ENCODE results near the gene PBX4. TPM values are rescaled to one million over a fixed set of nuclear protein-coding genes. Genes with fewer than 3 reads are reported as not detected.
A peak's percentile ranks its signal among the peaks of the same experiment; 100 is the strongest.

PBX4 gene
- total and polyA plus RNA-seq, 4 donors: 2.2 to 8.3 (median 6.8) TPM

- H3K9me3 ChIP-seq (ENCODE audit: control insufficient read depth in 4 of 4, insufficient read depth in 3 of 4, low read length in 3 of 4): no peaks in the 10 kb centered on the region
- H3K9ac ChIP-seq (ENCODE audit: insufficient read depth in 1 of 2, low read length in 2 of 2): no peak overlapping the region
- H3K4me3 ChIP-seq: no peak overlapping the region
- no peak for TF ChIP-seq CTCF (IDR thresholded peaks at IDR 0.05; ENCODE audit: control extremely low read depth, extremely low read depth)
- WGBS, 2 donors: 94 to 96% methylated on average over 29 of the region's 29 CpGs
- DNase-seq: no peak
- H3K4me1 ChIP-seq (ENCODE audit: control insufficient read depth in 5 of 5, insufficient read depth in 5 of 5, low read length in 5 of 5): peaks cover 0 to 13% (median 0%) of the 10 kb centered on the region in 5 donors
- peaks cover 23 to 58% (median 29%) of the 10 kb centered on the region in 4 donors for H3K36me3 ChIP-seq (ENCODE audit: control insufficient read depth in 4 of 4, insufficient read depth in 4 of 4, low read length in 4 of 4)
- no peak for ATAC-seq (ENCODE audit: insufficient read depth, low FRiP score)
- no peak overlapping the region for H3K27ac ChIP-seq (ENCODE audit: low read depth in 1 of 2, low read length in 1 of 2)
- no peaks in the 10 kb centered on the region for H3K27me3 ChIP-seq (ENCODE audit: control insufficient read depth in 3 of 3, insufficient read depth in 3 of 3, low read length in 2 of 3)
Observed at GRCh38 chr19:19647037-19647835, 28.7 kb upstream of the PBX4 start.

- Histone ChIP-seq H3K9ac (ENCODE audit: insufficient read depth in 1 of 2, low read length in 2 of 2) (no peak overlapping the region), H3K4me1 (ENCODE audit: control insufficient read depth in 5 of 5, insufficient read depth in 5 of 5, low read length in 5 of 5) (peaks cover 0 to 13% (median 0%) of the 10 kb centered on the region in 5 donors), H3K27ac (ENCODE audit: low read depth in 1 of 2, low read length in 1 of 2) (no peak overlapping the region), H3K27me3 (ENCODE audit: control insufficient read depth in 3 of 3, insufficient read depth in 3 of 3, low read length in 2 of 3) (no peaks in the 10 kb centered on the region), H3K36me3 (ENCODE audit: control insufficient read depth in 4 of 4, insufficient read depth in 4 of 4, low read length in 4 of 4) (peaks cover 9 to 42% (median 21%) of the 10 kb centered on the region in 4 donors), H3K4me3 (no peak overlapping the region), H3K9me3 (ENCODE audit: control insufficient read depth in 4 of 4, insufficient read depth in 3 of 4, low read length in 3 of 4) (no peaks in the 10 kb centered on the region)
- ATAC-seq (ENCODE audit: insufficient read depth, low FRiP score) (no peak), DNase-seq (no peak)
- 94 to 96% methylated on average over 17 of the region's 17 CpGs for WGBS, 2 donors
- no peak for TF ChIP-seq CTCF (IDR thresholded peaks at IDR 0.05; ENCODE audit: control extremely low read depth, extremely low read depth)
Observed at GRCh38 chr19:19645233-19645870, 26.9 kb upstream of the PBX4 start.

GRCh38 chr19:19644054-19644388 lies 25.5 kb upstream of the PBX4 start:
- ATAC-seq (ENCODE audit: insufficient read depth, low FRiP score): no peak
- Histone ChIP-seq H3K36me3 (ENCODE audit: control insufficient read depth in 4 of 4, insufficient read depth in 4 of 4, low read length in 4 of 4) (peaks cover 6 to 33% (median 17%) of the 10 kb centered on the region in 4 donors), H3K4me3 (no peak overlapping the region), H3K9ac (ENCODE audit: insufficient read depth in 1 of 2, low read length in 2 of 2) (no peak overlapping the region), H3K9me3 (ENCODE audit: control insufficient read depth in 4 of 4, insufficient read depth in 3 of 4, low read length in 3 of 4) (no peaks in the 10 kb centered on the region), H3K27me3 (ENCODE audit: control insufficient read depth in 3 of 3, insufficient read depth in 3 of 3, low read length in 2 of 3) (no peaks in the 10 kb centered on the region), H3K4me1 (ENCODE audit: control insufficient read depth in 5 of 5, insufficient read depth in 5 of 5, low read length in 5 of 5) (peaks cover 0 to 13% (median 0%) of the 10 kb centered on the region in 5 donors), H3K27ac (ENCODE audit: low read depth in 1 of 2, low read length in 1 of 2) (peak overlapping the region in 1 of 2 donors; percentile 71)
- no peak for TF ChIP-seq CTCF (IDR thresholded peaks at IDR 0.05; ENCODE audit: control extremely low read depth, extremely low read depth)
- 28 to 30% methylated on average over 5 of the region's 5 CpGs for WGBS, 2 donors
- no peak for DNase-seq

All from lung (tissue), 12 donors.